HG02870 (cell line): ENCODE data around the gene SLC35F3.

Experiments
- ATAC-seq: cut with Tn5 transposase; IDR thresholded peaks from one replicate; pipeline ENCODE4 v1.9.1; 2021; ENCODE audit warnings: mild to moderate bottlenecking, moderate library complexity; ENCODE audit not compliant: unreplicated experiment

Gene SLC35F3

DNA sequence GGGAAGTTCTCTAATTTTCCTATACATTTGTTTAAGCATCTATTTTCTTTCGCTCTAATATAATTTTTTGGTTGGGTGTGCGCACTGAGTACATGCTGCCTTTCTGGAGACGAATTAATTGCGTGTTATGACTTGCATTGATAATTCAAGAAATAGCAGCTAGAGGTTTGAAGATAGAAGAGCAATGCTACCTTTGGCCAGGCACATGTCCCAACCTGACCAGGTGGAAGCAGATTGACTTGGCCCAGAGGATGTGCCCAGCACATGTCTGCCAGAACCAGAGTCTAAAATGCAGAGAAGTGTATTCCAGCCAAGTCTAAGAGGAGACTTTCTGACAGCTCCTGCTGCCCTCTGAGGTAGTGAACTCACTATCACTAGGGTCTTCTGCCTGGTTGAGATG is 114.3 kb downstream of the SLC35F3 start:
- ATAC-seq: no peak

DNA sequence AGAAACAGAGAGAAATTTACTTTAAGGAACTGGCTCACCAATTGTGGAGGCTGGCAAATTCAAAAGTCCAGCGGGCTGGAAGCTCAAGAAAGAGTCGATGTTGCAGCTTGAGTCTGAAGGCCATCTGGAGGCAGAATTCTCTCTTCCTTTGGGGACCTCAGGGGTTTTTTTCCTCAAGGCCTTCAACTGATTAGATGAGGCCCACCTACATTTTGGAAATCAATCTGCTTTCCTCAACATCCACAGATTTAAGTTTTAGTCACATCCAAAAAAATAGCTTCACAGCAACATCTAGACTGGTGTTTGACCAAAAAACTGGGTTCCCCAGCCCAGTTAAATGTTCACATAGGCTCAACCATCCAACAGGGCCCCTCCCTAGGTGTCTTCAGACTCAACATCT is 114.9 kb downstream of the SLC35F3 start:
- no peak for ATAC-seq

DNA sequence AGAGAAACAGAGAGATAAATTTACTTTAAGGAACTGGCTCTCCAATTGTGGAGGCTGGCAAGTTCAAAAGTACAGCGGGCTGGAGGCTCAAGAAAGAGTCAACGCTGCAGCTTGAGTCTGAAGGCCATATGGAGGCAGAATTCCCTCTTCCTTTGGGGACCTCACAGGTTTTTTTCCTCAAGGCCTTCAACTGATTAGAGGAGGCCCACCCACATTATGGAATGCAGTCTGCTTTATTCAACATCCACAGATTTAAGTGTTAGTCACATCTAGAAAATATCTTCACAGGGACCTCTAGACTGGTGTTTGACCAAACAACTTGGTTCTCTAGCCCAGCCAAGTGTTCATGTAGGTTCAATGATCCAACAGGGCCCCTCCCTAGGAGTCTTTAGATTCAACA is 117.8 kb downstream of the SLC35F3 start:
- no peak for ATAC-seq

GRCh38 chr1:234039603-234040002 is 135.1 kb downstream of the SLC35F3 start:
- ATAC-seq: no peak

DNA sequence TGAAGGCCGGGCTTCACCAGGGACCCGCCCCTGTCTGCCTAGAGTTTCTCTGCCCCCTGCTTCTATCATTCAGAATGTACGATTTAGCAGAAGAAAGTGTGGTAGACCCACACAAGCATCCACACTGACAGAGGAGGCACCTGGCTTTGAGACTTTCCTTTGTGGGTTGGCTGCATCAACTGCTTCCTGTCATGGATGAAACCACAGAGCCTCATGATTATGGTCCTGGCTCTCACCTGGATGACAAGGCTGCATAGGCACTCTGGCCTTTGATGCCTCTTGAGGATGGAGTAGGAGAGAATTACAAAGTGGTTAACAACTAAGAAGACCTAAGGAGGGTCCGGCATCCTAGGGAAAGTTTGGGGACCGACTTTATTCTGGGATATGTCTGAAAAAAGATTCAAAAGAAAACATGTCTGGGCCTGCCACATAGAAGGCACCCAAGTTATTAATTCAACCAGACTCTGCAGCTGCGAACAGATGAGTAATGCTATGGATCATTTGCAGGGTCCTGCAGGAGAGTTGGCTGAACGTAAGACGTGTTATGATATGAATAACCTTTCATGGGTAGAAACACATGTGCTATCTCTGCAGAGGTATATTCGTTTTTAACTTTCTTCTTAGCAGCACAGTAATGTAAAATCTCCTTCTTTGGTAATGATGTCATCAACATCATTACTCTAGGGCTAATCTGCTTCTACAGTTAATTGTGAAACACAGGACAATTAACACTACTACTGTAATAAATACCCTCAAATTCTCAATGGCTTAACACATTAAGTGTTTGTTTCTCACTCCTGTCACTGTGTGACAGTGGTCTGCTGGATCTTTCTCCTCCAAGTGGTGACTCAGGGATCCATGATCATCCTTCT is 136.2 kb downstream of the SLC35F3 start:
- ATAC-seq: no peak

DNA sequence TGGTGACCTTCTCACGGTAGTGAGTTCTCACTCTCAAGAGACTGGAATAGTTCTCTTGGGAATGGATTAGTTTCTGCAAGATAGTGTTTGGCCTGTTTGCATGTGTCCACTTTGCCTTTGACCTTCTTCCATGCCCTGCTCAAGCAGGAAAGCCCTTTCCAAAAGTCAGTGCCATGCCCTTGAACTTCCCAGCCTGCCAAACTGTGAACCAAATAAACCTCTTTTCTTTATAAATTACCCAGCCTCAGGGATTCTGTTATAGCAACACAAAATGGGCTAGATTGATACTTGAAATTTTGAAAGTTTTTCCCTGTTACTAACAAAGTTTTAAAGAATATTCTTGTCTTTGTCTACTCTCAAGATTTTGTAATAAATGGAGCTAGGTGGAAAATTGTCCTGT is 139.6 kb downstream of the SLC35F3 start:
- ATAC-seq: no peak

DNA sequence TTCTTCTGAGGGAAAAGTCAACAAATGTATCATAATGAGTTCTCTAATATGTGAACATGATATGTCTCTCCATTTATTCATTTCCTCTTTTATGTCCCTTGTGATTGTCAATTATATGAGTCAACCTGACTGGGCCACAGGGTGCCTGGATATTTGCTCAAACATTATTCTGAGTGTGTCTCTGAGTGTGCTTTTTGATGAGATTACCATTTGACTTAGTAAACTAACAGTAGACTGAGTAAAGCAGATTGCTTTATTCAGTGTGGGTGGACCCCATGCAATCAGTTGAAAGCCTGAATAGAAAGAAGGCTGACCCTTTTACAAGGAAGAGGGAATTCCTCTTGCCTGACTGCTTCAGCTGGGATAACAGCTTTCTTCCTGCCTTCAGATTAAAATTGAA is 142.6 kb downstream of the SLC35F3 start:
- ATAC-seq: no peak

- no peak for ATAC-seq
Measured at GRCh38 chr1:234062166-234062565, 157.7 kb downstream of the SLC35F3 start.

- ATAC-seq: peak; percentile 57
Measured at GRCh38 chr1:234065794-234066447, 161.4 kb downstream of the SLC35F3 start.

DNA sequence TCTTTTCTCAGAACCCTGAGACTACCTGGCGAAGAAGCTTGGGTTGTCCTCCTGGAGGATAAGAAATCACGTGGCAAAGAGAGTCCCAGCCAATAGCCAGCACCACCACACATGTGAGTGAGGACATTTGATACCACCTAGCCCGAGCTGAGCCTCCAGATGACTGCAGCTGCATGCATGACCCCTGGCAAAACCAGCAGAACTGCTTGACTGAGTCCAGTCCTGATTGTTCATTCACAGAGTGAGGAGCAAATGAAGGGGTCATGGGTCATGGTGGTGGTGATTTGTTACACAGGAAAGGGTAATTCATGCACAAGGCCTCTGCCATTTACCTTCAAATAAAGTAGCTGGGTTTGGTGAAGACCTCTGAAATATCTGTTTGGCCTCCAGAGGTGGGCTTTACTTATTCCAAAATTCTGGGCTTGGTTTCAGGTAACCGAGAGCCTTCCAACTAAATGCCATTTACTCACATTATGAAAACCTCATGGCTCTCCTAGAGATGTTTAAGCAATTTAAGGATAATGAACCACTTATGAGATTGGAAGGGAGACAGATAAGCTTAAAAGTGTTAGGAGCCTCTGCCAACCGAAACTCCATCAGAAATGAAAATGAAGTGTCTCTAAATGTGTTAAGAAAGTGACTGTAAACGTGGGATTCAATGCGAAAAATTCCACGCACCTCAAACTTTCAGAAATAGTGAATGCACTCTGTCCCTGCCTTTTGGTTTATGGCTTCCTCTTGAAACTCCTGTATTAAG is 163.3 kb downstream of the SLC35F3 start:
- no peak for ATAC-seq

GRCh38 chr1:234069760-234070159 is 165.3 kb downstream of the SLC35F3 start:
- ATAC-seq: no peak

- ATAC-seq: no peak
Measured at GRCh38 chr1:234072793-234073192, 168.3 kb downstream of the SLC35F3 start.

- no peak for ATAC-seq
Measured at GRCh38 chr1:234078143-234078542, 173.7 kb downstream of the SLC35F3 start.

- no peak for ATAC-seq
Measured at GRCh38 chr1:234079896-234080295, 175.4 kb downstream of the SLC35F3 start.

- no peak for ATAC-seq
Measured at GRCh38 chr1:234083460-234083859, 179.0 kb downstream of the SLC35F3 start.

DNA sequence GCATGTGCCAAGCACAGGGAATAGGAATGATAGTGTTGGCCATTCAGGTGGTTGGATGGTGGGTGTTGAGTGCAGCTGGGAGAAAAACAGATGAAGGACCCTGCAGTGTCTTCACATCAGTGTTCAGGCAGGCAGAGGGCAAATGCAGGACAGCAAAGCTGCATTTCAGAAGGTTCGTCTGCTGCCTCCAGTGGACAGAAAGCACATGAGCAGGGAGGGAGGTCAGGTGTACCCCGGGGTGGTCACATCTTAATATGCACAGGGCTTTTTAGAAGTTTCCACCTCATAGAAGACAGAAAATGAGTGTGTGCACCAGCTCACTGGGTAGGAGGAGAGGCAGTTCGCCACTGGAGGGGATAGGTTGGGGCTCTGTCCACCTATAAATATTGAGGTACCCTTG is 184.9 kb downstream of the SLC35F3 start:
- ATAC-seq: no peak

GRCh38 chr1:234090212-234091064 is 186.0 kb downstream of the SLC35F3 start:
- no peak for ATAC-seq

GRCh38 chr1:234091065-234091401 is 186.6 kb downstream of the SLC35F3 start:
- no peak for ATAC-seq

DNA sequence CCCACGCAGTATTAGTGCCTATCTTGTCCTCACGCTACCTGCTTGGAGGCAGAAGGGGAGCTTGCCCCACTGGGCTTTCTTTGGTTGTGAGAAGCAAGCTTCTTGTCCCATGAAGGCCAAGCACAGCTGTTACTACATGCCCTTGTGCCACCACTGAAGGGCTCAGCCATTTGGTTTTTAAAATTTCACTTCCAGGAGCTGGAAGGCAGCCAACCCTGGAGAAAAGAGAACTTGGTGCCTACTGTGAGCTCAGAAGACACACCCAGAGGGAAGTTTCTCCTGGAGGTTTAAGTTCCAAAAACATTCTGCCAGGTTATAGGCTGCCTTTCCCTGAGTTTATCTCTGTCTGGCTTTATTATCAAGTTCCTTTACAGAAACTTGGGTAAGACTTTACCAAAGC is 187.4 kb downstream of the SLC35F3 start:
- ATAC-seq: no peak

GRCh38 chr1:234093107-234093506 is 188.6 kb downstream of the SLC35F3 start:
- no peak for ATAC-seq

DNA sequence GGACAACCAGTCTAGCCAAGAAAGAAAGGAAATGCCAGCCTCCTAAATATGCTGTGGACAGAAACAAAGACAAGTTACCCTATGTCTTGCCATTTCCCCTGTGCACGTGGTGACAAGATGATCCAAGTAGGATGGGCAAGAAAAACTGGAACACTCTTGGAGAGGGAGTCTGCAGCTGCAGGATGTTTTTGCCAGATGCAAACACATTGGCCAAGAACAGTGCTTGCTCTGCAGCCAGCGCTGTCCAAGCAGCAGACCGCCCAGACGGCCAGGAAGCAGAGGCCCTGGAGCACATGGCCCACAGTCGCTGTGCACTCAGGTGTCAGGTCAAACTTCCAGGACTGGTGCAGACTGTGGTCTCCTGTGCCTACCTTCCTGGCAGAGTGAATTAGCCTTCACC is 189.3 kb downstream of the SLC35F3 start:
- no peak for ATAC-seq
